ENCODE results near the gene LRRC47. TPM values are rescaled to one million over a fixed set of nuclear protein-coding genes. Genes with fewer than 3 reads are reported as not detected.

LRRC47 gene
- total RNA-seq, 1 donor from 2014 or later = 37.9 TPM

DNA sequence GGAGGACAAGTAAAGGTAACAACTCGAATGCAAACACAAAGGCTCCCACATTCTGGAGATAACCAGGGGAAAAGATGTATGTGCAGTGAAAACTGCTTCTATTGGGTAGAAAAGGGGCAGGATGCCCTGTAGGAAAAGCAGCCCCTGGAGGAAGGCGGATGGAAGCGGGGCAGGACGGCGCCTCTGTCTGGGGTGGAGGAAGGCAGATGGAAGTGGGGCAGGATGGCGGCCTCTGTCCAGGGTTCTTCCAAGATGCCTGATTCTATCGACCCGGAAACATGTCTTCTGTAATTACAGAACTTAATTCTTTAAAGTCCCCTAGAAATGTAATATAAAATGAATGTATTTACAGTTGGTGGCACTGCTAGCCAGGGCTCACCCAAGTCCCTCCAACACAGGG lies 24.0 kb upstream of the LRRC47 start:
- Histone ChIP-seq H3K36me3 (ENCODE audit: control insufficient read depth, insufficient read depth, low read length) (peaks cover 17% of the 10 kb centered on the region), H3K4me3 (ENCODE audit: low read depth, low read length) (no peak overlapping the region), H3K27me3 (ENCODE audit: control insufficient read depth, insufficient read depth, low read length) (no peaks in the 10 kb centered on the region)
- no peak for DNase-seq (ENCODE audit: low read depth)
- TF ChIP-seq, protein P1, sequence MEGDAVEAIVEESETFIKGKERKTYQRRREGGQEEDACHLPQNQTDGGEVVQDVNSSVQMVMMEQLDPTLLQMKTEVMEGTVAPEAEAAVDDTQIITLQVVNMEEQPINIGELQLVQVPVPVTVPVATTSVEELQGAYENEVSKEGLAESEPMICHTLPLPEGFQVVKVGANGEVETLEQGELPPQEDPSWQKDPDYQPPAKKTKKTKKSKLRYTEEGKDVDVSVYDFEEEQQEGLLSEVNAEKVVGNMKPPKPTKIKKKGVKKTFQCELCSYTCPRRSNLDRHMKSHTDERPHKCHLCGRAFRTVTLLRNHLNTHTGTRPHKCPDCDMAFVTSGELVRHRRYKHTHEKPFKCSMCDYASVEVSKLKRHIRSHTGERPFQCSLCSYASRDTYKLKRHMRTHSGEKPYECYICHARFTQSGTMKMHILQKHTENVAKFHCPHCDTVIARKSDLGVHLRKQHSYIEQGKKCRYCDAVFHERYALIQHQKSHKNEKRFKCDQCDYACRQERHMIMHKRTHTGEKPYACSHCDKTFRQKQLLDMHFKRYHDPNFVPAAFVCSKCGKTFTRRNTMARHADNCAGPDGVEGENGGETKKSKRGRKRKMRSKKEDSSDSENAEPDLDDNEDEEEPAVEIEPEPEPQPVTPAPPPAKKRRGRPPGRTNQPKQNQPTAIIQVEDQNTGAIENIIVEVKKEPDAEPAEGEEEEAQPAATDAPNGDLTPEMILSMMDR (IDR thresholded peaks at IDR 0.05; ENCODE audit: insufficient read depth, low read length, severe bottlenecking) = no peak
- no peak for FAIRE-seq

DNA sequence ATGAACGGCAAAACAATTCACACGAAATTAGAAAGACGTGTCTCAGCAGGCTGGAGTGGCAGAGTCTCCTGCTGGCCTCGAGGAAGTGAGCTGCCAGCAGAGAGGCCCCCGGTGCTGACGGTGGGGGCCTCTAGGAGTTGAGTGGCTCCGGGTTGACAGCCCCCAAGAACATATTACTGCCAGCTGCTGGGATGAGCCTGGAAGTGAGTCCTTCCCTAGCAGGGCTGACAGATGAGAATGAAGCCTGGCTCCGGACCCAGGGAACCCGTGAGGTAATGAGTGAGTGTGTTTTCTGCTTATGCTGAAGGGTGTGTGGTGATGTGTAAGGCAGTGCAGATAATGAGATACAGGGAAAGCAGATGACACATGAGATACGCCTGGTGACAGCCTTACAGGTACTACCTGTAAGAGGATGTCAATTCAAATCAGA lies 23.5 kb upstream of the LRRC47 start:
- TF ChIP-seq, protein P1 (IDR thresholded peaks at IDR 0.05; ENCODE audit: insufficient read depth, low read length, severe bottlenecking) = no peak
- Histone ChIP-seq H3K36me3 (ENCODE audit: control insufficient read depth, insufficient read depth, low read length) (peaks cover 21% of the 10 kb centered on the region), H3K27me3 (ENCODE audit: control insufficient read depth, insufficient read depth, low read length) (no peaks in the 10 kb centered on the region), H3K4me3 (ENCODE audit: low read depth, low read length) (no peak overlapping the region)
- DNase-seq (ENCODE audit: low read depth) (peak; percentile 59), FAIRE-seq (peak; percentile 23)

DNA sequence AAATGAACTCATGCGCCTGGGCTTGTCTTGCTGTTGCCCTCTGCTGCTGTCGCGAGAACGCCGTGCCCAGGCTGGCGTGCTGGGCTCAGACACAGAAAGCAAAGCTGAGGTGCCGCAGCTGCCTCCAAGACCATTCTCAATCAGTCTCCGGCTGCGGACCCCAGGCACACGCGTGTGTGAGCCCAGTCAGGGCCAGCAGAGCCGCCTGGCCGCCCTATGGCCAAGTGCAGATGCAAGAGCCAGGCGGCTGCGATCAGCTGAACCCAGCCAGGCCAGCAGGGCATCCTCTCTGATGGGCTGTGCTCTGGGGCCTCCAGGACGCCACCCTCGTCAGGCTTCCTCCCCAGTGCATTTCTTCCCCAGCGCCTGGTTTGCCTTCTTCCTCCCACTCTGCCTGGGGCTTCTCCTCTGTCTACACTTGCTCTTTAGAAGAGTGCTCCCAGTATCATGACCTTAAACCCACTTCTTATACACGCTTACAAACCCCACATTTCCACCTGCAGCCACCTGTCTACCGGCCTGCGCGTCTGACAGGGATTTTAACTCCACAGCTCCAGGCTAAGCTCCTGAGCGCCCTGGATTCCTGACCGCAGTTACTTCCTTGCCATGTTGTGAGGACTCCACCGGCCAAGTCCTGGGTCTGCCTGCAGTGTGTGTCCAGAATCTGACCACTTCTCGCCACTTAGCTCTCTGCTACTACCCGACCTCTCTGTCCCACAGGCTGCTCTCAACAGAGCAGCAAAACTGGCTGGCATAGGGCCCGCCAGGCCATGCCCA lies 21.7 kb upstream of the LRRC47 start:
- TF ChIP-seq, protein P1 (IDR thresholded peaks at IDR 0.05; ENCODE audit: insufficient read depth, low read length, severe bottlenecking) = no peak
- FAIRE-seq = no peak
- Histone ChIP-seq H3K36me3 (ENCODE audit: control insufficient read depth, insufficient read depth, low read length) (peaks cover 19% of the 10 kb centered on the region), H3K27me3 (ENCODE audit: control insufficient read depth, insufficient read depth, low read length) (no peaks in the 10 kb centered on the region), H3K4me3 (ENCODE audit: low read depth, low read length) (no peak overlapping the region)
- no peak for DNase-seq (ENCODE audit: low read depth)

DNA sequence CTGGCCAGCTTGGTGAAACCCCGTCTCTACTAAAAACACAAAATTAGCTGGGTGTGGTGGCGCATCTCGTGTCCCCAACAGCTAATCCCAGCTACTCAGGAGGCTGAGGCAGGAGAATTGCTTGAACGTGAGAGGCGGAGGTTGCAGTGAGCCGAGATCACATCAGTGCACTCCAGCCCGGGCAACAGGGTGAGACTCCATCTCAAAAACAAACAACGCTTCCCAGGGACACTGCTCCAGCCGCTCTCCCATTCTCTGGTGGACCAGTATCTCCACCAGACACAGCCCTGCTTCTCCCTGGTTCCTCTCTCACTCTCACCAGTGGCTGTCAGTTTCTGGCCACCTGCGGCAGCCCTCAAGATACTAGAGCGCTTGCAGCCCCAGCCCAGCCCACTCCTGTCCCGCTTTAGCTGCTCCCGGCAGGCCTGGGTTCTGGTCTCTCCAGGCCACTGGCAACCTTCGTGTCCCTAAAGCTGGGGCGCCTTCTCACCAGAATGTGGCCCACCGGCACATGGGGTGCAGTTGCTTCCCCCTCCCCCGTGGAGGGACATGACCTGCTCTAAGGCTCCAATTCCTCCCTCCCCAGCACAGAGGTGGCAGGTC lies 20.9 kb upstream of the LRRC47 start:
- no peak overlapping the region for H3K4me3 ChIP-seq (ENCODE audit: low read depth, low read length)
- TF ChIP-seq, protein P1 (IDR thresholded peaks at IDR 0.05; ENCODE audit: insufficient read depth, low read length, severe bottlenecking) = no peak
- peaks cover 13% of the 10 kb centered on the region for H3K36me3 ChIP-seq (ENCODE audit: control insufficient read depth, insufficient read depth, low read length)
- FAIRE-seq (no peak), DNase-seq (ENCODE audit: low read depth) (no peak)
- no peaks in the 10 kb centered on the region for H3K27me3 ChIP-seq (ENCODE audit: control insufficient read depth, insufficient read depth, low read length)

DNA sequence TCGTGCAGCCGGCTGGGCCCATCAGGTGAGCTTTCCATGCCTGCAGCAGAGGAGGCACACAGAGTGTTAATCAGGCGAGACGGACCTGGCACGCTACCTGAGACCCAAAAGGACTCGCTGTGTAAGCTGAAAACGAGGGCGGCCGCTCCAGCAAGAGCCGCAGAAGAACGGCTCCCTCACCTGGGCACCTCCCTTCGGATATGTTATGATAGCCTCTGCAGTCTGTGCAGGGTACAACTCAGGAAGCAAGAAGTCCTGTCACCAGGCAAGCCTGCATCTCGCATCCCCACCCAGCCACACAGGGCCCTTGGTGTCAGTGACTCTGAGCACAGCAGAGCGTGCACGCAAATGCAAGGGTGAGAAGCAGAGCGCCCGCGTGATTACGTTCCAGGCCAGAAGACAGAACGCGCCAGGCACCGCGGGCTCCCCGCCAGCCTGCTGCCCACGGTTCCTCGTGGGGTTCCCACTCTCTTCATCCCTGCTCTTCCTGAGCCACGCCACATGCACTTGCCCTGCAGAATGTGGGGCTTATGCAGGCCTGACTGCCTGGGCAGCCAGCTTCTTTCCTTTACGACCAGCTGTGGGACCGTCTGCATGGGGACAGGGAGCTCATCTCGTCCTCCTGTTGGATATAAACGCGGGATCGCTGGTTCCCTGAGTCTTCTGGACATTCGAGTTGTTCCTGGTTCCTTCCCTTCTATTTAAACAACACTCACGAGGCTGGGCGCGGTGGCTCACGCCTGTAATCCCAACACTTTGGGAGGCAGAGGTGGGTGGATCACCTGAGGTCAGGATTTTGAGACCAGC lies 20.2 kb upstream of the LRRC47 start:
- DNase-seq (ENCODE audit: low read depth) = no peak
- H3K27me3 ChIP-seq (ENCODE audit: control insufficient read depth, insufficient read depth, low read length) = no peaks in the 10 kb centered on the region
- FAIRE-seq = no peak
- H3K4me3 ChIP-seq (ENCODE audit: low read depth, low read length) = no peak overlapping the region
- TF ChIP-seq, protein P1 (IDR thresholded peaks at IDR 0.05; ENCODE audit: insufficient read depth, low read length, severe bottlenecking) = no peak
- peaks cover 12% of the 10 kb centered on the region for H3K36me3 ChIP-seq (ENCODE audit: control insufficient read depth, insufficient read depth, low read length)
